ENCODE measurements around the gene USP37.
"Not testable (repeated sequence)": the region's sequence is repeated elsewhere in the genome, so short reads cannot be mapped to it uniquely, and the experiment has no call there.

USP37 gene

DNA sequence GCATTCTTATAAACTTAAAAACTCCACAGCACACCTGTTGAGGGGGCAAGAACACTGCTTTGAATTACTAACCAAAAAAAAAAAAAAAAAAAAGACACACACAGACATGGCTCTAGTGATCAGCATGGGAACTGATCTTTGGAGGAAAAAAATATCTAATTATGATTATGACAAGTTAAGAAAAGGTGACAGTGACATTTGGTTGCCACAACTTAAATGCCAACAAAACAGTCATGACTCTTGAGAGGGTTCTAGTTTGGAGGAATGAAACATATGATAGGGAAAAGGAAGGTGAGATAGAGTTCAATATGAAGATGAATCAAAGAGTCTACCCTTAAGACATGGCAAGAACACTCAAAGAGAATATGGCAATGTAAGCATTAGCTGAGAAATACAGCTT, 20.6 kb downstream of the USP37 start:
- no peak for DNase-seq

GRCh38 chr2:218546012-218546411, 22.1 kb downstream of the USP37 start:
- no peak for DNase-seq

DNA sequence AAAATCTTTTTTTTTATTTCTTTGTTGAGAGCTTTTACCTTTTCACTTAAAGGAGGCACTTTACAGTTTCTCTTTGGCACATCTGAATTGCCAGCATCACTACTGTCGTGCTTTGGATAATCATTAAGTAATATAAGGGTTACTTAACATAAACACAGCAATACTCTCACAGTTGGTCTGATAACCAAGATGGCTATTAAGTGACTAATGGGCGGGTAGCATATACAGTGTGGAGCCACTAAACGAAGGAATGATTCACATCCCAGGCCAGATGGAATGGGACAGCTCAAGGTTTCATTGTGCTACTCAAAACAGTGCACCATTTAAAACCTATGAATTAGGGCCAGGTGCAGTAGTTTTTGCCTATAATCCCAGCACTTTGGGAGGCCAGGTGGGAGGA, 28.1 kb downstream of the USP37 start:
- no peak for DNase-seq

- DNase-seq = no peak
Observed at GRCh38 chr2:218536804-218537494, 31.2 kb downstream of the USP37 start.

- no peak for DNase-seq
Observed at GRCh38 chr2:218529990-218530389, 38.2 kb downstream of the USP37 start.

DNA sequence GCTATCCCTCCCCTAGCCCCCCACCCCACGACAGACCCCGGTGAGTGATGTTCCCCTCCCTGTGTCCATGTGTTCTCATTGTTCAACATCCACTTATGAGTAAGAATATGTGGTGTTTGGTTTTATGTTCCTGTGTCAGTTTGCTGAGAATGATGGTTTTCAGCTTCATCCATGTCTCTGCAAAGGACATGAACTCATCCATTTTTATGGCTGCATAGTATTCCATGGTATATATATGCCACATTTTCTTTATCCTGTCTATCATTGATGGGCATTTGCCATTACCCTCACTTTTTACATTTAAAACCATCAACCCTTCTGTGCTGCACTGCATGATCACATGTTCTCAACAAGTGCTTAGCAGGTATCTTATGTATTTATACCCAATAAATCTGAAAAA, 39.7 kb downstream of the USP37 start:
- not testable (repeated sequence) for DNase-seq

DNA sequence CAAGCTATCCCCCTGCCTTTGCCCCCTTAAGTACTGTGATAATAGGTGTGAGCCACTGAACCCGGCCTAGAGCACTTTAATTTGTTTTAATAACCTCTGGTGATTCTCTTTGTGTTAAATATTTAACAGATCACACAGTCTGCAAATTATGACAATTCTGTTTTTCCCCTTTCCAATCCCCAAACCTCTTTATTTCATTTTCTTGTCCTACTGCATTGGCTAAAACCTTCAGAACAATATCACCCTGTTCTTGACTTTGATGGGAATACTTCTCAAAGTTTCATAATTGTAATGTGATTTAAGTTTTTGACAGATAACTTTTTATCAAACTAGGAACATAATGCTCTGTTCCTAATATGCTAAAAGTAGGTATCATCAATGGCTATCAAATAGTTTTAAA, 44.5 kb downstream of the USP37 start:
- no peak for DNase-seq

DNA sequence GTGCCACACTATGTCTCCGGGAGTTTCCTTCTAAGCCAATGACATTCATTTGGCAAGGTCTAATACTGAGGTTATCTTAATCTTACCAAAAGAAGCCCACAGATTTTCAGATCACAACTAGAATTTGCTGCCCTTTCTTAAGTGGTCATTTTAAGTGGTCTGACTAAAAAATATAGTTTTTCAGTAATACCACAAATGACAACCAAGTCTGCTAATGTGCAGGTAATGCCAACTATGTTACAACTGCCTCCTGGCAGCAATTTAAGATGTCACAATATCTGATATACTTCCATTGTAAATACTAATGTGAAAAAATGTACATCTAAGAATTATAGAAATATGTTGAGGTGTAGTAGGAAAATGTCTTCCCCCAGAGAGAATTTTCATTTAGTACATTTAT, 49.3 kb downstream of the USP37 start:
- no peak for DNase-seq

GRCh38 chr2:218517434-218518206, 50.5 kb downstream of the USP37 start:
- no peak for DNase-seq

- DNase-seq = no peak
Observed at GRCh38 chr2:218516614-218517013, 51.5 kb downstream of the USP37 start.

GRCh38 chr2:218513676-218514075, 54.5 kb downstream of the USP37 start:
- DNase-seq = no peak

- DNase-seq = no peak
Observed at GRCh38 chr2:218508299-218508698, 59.9 kb downstream of the USP37 start.

DNA sequence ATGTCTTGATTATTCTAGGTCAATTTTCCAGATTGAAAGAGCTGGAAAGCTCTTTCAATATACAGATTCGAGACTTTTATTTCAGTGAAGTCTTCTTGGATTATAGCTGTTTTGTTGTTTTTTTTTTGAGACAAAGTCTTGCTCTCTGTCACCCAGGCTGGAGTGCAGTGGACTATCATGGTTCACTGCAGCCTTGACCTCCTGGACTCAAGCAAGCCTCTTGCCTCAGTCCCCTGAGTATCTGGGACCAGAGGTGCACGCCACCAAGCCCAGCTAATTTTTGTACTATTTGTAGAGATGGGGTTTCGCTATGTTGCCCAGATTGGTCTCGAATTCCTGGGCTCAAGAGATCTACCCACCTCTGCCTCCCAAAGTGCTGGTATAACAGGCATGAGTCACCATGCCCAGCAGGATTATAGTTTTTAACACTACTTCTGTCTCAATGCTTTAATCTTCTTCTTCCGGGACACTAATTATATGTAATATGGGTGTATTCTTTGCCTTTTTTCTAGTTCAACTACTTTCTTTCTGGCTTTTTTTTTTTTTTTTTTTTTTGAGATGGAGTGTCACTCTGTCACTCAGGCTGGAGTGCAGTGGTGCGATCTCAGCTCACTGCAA, 62.3 kb downstream of the USP37 start:
- no peak for DNase-seq

DNA sequence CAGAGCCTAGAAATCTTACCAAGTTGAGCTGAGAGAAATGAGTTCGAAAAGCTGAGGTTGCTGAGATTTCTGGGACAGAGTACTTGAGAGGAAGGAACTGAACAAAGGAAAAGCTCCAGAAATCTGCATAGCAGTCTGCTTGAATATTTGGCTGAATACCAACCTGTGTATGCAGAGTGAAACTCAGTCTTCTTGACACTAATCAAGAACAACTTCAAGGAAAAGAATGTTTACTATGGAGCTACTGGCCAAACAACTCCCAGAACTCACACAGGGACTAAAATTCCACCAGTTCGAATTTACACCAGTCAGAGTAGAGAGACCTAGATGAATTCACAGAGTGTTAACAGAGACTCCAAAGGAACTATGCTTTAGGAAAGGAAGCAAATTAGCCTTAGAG, 66.5 kb downstream of the USP37 start:
- no peak for DNase-seq

DNA sequence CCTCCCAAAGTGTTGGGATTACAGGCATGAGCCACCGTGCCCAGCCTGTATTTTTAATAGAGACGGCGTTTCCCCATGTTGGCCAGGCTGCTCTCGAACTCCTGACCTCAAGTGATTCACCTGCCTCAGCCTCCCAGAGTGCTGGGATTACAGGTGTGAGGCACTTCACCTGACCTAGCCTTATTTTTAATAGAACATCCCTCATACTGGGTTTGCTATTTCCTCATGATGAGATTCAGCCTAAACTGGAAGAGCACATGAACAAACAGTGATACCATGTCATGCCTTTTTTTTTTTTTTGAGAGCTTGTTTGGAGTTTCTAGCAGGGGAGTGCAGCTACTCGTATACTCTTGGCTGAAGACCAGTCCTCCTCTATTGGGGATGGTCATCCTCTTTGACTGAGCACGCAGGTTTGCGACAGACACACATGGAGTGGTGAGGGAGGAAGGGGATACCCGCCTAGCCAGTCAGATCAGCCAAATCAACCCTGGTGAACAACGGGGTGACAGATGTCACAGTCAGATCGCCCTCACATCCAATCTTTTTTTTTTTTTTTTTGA, 67.6 kb downstream of the USP37 start:
- no peak for DNase-seq

DNA sequence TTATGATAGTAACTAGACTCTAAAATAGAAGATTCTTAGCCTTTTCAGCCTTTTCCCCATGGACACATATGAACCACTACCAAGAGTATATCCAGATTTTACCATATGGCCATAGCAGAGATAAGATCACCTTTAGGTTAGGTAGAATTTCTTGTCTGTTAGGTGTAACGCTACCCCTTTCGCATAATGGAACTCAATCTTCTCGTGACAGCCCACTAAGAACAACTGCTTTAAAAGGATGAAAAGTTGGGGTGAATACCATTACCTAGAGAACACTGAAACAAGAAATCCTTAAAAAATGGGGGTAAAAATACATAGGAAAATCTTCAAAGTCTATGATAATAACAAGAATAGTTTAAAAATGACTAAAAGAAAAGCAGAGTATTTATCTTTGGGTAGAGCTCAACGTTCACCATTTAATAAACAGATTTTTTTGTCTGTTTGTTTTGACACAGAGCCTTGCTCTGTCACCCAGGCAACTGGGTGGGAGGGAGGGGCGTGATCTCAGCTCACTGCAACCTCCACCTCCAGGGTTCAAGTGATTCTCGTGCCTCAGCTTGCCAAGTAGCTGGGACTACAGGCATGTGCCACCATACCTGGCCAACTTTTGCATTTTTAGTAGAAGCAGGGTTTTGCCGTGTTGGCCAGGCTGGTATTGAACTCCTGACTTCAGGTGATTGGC, 82.0 kb downstream of the USP37 start:
- no peak for DNase-seq

DNA sequence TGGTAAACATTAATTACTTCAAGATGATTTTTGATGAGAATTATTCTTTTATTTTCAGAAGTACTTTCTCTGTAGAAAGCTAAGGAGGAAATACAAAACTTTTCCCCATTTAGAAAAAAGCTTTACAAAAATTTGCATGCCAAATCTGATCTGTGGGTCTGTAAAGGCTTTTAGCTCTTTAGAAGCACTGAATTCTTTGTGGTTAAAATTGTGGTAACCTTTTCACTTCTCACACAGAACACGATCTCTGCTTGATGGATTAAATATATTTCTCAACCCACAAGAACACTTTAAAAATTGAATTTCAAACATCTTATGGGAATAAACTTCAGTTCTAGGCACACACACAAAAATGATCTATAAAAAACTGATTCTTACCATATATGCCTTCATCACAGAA, 85.5 kb downstream of the USP37 start:
- DNase-seq = no peak

DNA sequence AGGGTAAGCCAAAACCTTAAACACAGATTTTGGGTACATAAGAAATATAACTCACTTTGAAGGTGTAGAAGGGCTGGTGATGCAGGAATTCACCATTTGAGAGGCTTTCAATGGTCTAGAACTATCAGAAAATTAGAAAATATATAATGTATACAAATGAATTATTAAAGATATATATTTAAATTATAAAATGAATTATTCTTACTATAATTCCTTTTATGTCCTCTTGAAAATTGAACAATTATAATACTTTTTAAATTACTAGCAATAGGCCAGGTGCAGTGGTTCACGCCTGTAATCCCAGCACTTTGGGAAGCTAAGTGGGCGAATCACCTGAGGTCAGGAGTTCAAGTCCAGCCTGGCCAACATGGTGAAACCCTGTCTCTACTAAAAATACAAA, 88.6 kb downstream of the USP37 start:
- no peak for DNase-seq

- DNase-seq = no peak
Observed at GRCh38 chr2:218478544-218478943, 89.6 kb downstream of the USP37 start.

- no peak for DNase-seq
Observed at GRCh38 chr2:218477247-218477646, 90.9 kb downstream of the USP37 start.

DNA sequence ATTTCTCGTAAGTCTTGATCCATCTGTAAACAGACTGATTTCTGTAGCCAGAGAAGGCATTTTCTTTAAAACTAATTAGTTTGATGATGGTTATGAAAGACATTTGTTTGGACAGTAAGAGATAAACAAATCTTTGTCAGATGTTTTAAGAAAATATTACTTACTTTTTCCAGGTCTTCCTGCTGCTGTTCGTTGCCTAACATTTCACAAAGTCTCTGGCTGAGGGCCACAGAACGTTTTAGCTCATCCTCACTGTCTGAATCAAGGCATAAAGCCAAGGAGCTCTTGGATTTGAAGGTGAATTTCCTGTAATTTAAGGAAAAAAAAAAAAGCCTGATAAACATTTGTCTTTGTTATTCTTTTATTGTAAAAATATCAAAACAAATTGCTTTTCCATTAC, 91.5 kb downstream of the USP37 start:
- DNase-seq = no peak

DNA sequence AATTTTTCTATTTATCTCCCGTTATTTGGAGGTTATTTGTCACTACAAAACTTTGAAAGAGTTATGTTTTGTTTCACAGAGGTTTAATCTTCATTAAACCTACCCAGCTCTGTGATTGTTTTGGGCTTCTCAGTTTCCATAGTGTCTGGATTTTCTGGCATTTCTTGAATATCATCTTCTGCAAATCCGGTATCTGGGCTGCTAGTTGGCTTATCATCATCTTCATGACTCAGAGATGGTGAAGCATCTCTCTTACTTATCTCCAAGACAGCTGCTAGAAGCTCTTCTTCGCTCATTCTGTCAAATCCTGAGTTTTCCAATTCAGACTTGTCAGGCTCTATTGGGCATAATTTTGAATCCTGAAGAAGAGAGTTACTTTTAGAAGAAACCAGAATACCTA, 93.6 kb downstream of the USP37 start:
- DNase-seq = no peak

DNA sequence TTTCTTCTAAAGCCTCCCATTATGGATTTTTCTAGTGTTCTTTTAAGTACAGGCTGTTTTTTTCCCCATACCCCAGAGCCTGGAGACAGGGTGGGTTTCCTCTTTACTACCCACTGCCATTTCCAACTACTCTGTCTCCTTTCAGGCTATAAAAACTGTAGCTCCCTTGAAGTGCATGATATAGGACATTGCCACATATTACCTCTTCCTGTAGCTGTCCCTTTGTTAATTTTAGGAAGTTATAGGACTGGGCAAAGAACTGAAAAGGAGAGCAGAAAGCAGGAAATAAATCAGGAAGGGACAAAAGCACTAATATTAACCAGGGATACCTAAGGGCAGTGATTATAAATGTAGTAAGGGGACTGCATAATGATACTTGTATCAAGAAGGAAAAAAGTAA, 95.2 kb downstream of the USP37 start:
- DNase-seq = no peak

Data from NCI-H2107 (cell line).